ENCODE measurements around the gene ODAD3.
"Not testable (repeated sequence)": the region's sequence is repeated elsewhere in the genome, so short reads cannot be mapped to it uniquely, and the experiment has no call there.

The ODAD3 gene

GRCh38 chr19:11460207-11460606, 25.3 kb upstream of the ODAD3 start:
- DNase-seq (ENCODE audit: low read depth): no peak

- not testable (repeated sequence) for DNase-seq (ENCODE audit: low read depth)
Measured at GRCh38 chr19:11458912-11459311, 24.0 kb upstream of the ODAD3 start.

- no peak for DNase-seq (ENCODE audit: low read depth)
Measured at GRCh38 chr19:11458236-11458900, 23.4 kb upstream of the ODAD3 start.

- DNase-seq (ENCODE audit: low read depth): no peak
Measured at GRCh38 chr19:11457831-11458230, 22.9 kb upstream of the ODAD3 start.

- no peak for DNase-seq (ENCODE audit: low read depth)
Measured at GRCh38 chr19:11457115-11457514, 22.2 kb upstream of the ODAD3 start.

- DNase-seq (ENCODE audit: low read depth): no peak
Measured at GRCh38 chr19:11456659-11457058, 21.7 kb upstream of the ODAD3 start.

GRCh38 chr19:11455233-11455554, 20.3 kb upstream of the ODAD3 start:
- DNase-seq (ENCODE audit: low read depth): not testable (repeated sequence)

- DNase-seq (ENCODE audit: low read depth): no peak
Measured at GRCh38 chr19:11453468-11454341, 18.8 kb upstream of the ODAD3 start.

- DNase-seq (ENCODE audit: low read depth): no peak
Measured at GRCh38 chr19:11452620-11453310, 17.8 kb upstream of the ODAD3 start.

GRCh38 chr19:11451871-11452619, 17.1 kb upstream of the ODAD3 start:
- no peak for DNase-seq (ENCODE audit: low read depth)

GRCh38 chr19:11451327-11451870, 16.5 kb upstream of the ODAD3 start:
- no peak for DNase-seq (ENCODE audit: low read depth)

- DNase-seq (ENCODE audit: low read depth): no peak
Measured at GRCh38 chr19:11450570-11451326, 15.8 kb upstream of the ODAD3 start.

GRCh38 chr19:11448923-11449554, 14.1 kb upstream of the ODAD3 start:
- no peak for DNase-seq (ENCODE audit: low read depth)

GRCh38 chr19:11448410-11448809, 13.5 kb upstream of the ODAD3 start:
- no peak for DNase-seq (ENCODE audit: low read depth)

GRCh38 chr19:11447347-11448262, 12.7 kb upstream of the ODAD3 start:
- DNase-seq (ENCODE audit: low read depth): no peak

GRCh38 chr19:11446652-11447301, 11.9 kb upstream of the ODAD3 start:
- DNase-seq (ENCODE audit: low read depth): peak; percentile 20

- no peak for DNase-seq (ENCODE audit: low read depth)
Measured at GRCh38 chr19:11446271-11446651, 11.3 kb upstream of the ODAD3 start.

- no peak for DNase-seq (ENCODE audit: low read depth)
Measured at GRCh38 chr19:11445141-11445540, 10.2 kb upstream of the ODAD3 start.

GRCh38 chr19:11444059-11444458, 9.1 kb upstream of the ODAD3 start:
- no peak for DNase-seq (ENCODE audit: low read depth)
